K562 (cell line): ENCODE measurements around the gene DNAAF1. TPM values are rescaled to one million over a fixed set of nuclear protein-coding genes. Genes with fewer than 3 reads are reported as not detected.

Source experiments
- ATAC-seq: fragments of 200-7000 bp; cut with Tn5 transposase; 3 replicates; pipeline ENCODE4 v1.9.1; 2020; ENCODE audit warnings: moderate library complexity
- BruUV-seq: library from RNA; stranded (reverse); fragments of 400-500 nt; replicated peaks from 2 replicates; lab custom pipeline; 2021; lab: Mats Ljungman, UMichigan
- CTCF ChIA-PET: fragments of 300-600 bp; formaldehyde crosslinking; extraction: SDS; loops from one replicate; lab custom pipeline; 2021; ENCODE audit warnings: low intra/inter-chr PET ratio; lab: Yijun Ruan, JAX
- POLR2A ChIA-PET: fragments of 300-600, 350-650 bp; sonication (Branson Sonifier 250); formaldehyde crosslinking; extraction: SDS; loops from one replicate; lab custom pipeline; 2021; ENCODE audit warnings: antibody characterized with exemption, inconsistent platforms; lab: Yijun Ruan, JAX
- DNase-seq, 4 experiments: peaks; one replicate each; pipeline versions ENCODE4 v3.0.0 to v3.0.0-alpha.2; 2011 to 2018; ENCODE audit warnings: low spot score in 3 of 4, mixed read lengths in 3 of 4; ENCODE audit errors: extremely low read depth in 1 of 4
- FAIRE-seq: peaks from 2 replicates; lab custom pipeline; 2011; peaks lifted over from hg19 to GRCh38; lab: Jason Lieb, UNC
- H2AFZ ChIP-seq: 2 replicates; pipeline ENCODE4 v1.6.0; 2011; ENCODE audit warnings: low read depth, low read length, control low read depth, inconsistent platforms
- H3K27ac ChIP-seq: fragments of 200-600 bp; 3 replicates; pipeline ENCODE4 v1.8.0; 2011; ENCODE audit warnings: low read depth, mild to moderate bottlenecking, control low read depth, inconsistent platforms, low read length, moderate library complexity, mixed read lengths; ENCODE audit errors: extremely low read depth
- H3K27me3 ChIP-seq, 2 experiments: fragments of 300-600 bp in 1 of 2; 2 replicates in 1 of 2; 3 replicates in 1 of 2; pipeline versions ENCODE4 v1.6.0 to v1.8.0; 2011; ENCODE audit warnings: inconsistent platforms in 2 of 2, low read length in 2 of 2, mild to moderate bottlenecking in 1 of 2, mixed read lengths in 1 of 2, moderate library complexity in 1 of 2; ENCODE audit not compliant: control insufficient read depth in 2 of 2, insufficient read depth in 2 of 2
- H3K36me3 ChIP-seq: fragments of 300-600 bp; 3 replicates; pipeline ENCODE4 v1.8.0; 2011; ENCODE audit warnings: mild to moderate bottlenecking, low read length, inconsistent platforms; ENCODE audit not compliant: control insufficient read depth, insufficient read depth
- H3K4me1 ChIP-seq, 2 experiments: fragments of 200-600 bp in 1 of 2; replicated peaks in 1 of 2; 2 replicates in 1 of 2; 3 replicates in 1 of 2; pipeline versions ENCODE4 v1.5.1 to v1.8.0; 2011; ENCODE audit warnings: inconsistent platforms in 2 of 2, low read length in 2 of 2, mild to moderate bottlenecking in 1 of 2, mixed read lengths in 1 of 2, moderate library complexity in 1 of 2; ENCODE audit not compliant: control insufficient read depth in 2 of 2, insufficient read depth in 2 of 2
- H3K4me2 ChIP-seq: 2 replicates; pipeline ENCODE4 v1.6.1; 2011; ENCODE audit warnings: low read length, control low read depth, inconsistent platforms, mixed read lengths; ENCODE audit not compliant: insufficient read depth
- H3K4me3 ChIP-seq: fragments of 200-600 bp; sonication (generic), shearing (Covaris generic); 2 replicates; pipeline ENCODE4 v1.5.1; 2016; ENCODE audit warnings: control low read depth, inconsistent platforms
- H3K79me2 ChIP-seq: fragments of 200-600 bp; 3 replicates; pipeline ENCODE4 v1.8.0; 2011; ENCODE audit warnings: low read length, inconsistent platforms; ENCODE audit not compliant: control insufficient read depth, insufficient read depth
- H3K9ac ChIP-seq, 2 experiments: 2 replicates each; pipeline versions ENCODE4 v1.6.0 to v1.6.1; 2011; ENCODE audit warnings: low read depth in 2 of 2, low read length in 2 of 2, control low read depth in 1 of 2, inconsistent platforms in 1 of 2, mild to moderate bottlenecking in 1 of 2, mixed read lengths in 1 of 2; ENCODE audit not compliant: insufficient read depth in 1 of 2
- H3K9me1 ChIP-seq: one replicate; pipeline ENCODE4 v1.6.0; 2011; ENCODE audit warnings: inconsistent platforms, mild to moderate bottlenecking, low read length, moderate library complexity; ENCODE audit not compliant: control insufficient read depth, insufficient read depth
- H3K9me3 ChIP-seq: replicated peaks from 2 replicates; pipeline ENCODE4 v1.5.1; 2011; ENCODE audit warnings: low read depth, low read length, inconsistent platforms; ENCODE audit not compliant: control insufficient read depth, insufficient read depth
- H4K20me1 ChIP-seq: replicated peaks from 2 replicates; pipeline ENCODE4 v1.6.1; 2011; ENCODE audit warnings: low read length, inconsistent platforms, mixed read lengths; ENCODE audit not compliant: control insufficient read depth, insufficient read depth
- BCOR ChIP-seq: fragments of 450-650 bp; IDR thresholded peaks from 2 replicates; pipeline ENCODE4 v1.6.1; 2016
- KDM4B ChIP-seq, 2 experiments: fragments of 450-650 bp in 1 of 2; sonication (generic) in 1 of 2; IDR thresholded peaks; 2 replicates each; pipeline ENCODE4 v1.6.1; 2016 to 2017; ENCODE audit warnings: borderline replicate concordance in 2 of 2, antibody characterized with exemption in 1 of 2, low read depth in 1 of 2, mild to moderate bottlenecking in 1 of 2
- NFATC3 ChIP-seq: fragments of 450-650 bp; IDR thresholded peaks from 2 replicates; pipeline ENCODE4 v1.6.1; 2017; ENCODE audit warnings: mild to moderate bottlenecking
- ZNF146 ChIP-seq: IDR thresholded peaks from one replicate; pipeline ENCODE4 v1.6.1; 2018; ENCODE audit warnings: missing compliant biosample characterization; ENCODE audit not compliant: unreplicated experiment
- ZNF197 ChIP-seq: fragments of 200-800 bp; sonication (Bioruptor generic); IDR thresholded peaks from 2 replicates; pipeline ENCODE4 v1.6.1; 2016; ENCODE audit warnings: low read depth, missing genetic modification characterization, missing compliant biosample characterization
- ZNF24 ChIP-seq: fragments of 450-650 bp; IDR thresholded peaks from 2 replicates; pipeline ENCODE4 v1.6.1; 2016
- ZNF316 ChIP-seq: fragments of 450-650 bp; IDR thresholded peaks from 2 replicates; pipeline ENCODE4 v1.6.1; 2016
- ZNF766 ChIP-seq: fragments of 200-800 bp; sonication (Bioruptor generic); conservative IDR thresholded peaks from 2 replicates; pipeline ENCODE4 v1.6.1; 2016; ENCODE audit warnings: missing genetic modification characterization, missing compliant biosample characterization
- WGBS: fragments of 100-300 bp; shearing (Covaris generic); methylation state at CpG from one replicate; pipeline ENCODE4 v1.1.6; 2016; ENCODE audit warnings: low coverage, mixed read lengths; ENCODE audit not compliant: insufficient coverage; ENCODE audit errors: missing lambda C conversion rate; 5-methylcytosine and 5-hydroxymethylcytosine counted together
- in situ Hi-C: fragments of 300-500 bp; cut with MboI; formaldehyde crosslinking; loops from 4 replicates; pipeline ENCODE4 v1.15.0; 2018; ENCODE audit warnings: inconsistent platforms, mixed read lengths
- intact Hi-C: fragments of 100-400 bp; cut with micrococcal nuclease; formaldehyde crosslinking; loops from 2 replicates; pipeline ENCODE4 v1.14.2; 2022
- polyA plus RNA-seq, 8 experiments: library from polyadenylated mRNA; depleted of rRNA in 4 of 8; stranded (reverse) in 5 of 8; unstranded in 3 of 8; fragments of >200 nt; fragmentation: Nextera tagmentation in 2 of 8; fragmentation: Illumina TruSeq in 1 of 8; extraction: Ambion mirVana in 2 of 8; extraction: Trizol in 1 of 8; gene quantifications; 2 replicates each; pipeline versions ENCODE4 v1.2.1 to v1.2.3, GENCODE V29; 2011 to 2014; ENCODE audit warnings: inconsistent platforms in 1 of 8, missing spikeins in 1 of 8
- total RNA-seq, 7 experiments: library from RNA; depleted of rRNA in 6 of 7; stranded (reverse); fragments of >200 nt in 6 of 7; fragmentation: Illumina TruSeq in 2 of 7; extraction: Trizol in 2 of 7; gene quantifications; 2 replicates each; pipeline versions ENCODE4 v1.2.1 to v1.2.3, GENCODE V29; 2011 to 2021; ENCODE audit warnings: low replicate concordance in 1 of 7

Gene DNAAF1
- total and polyA plus RNA-seq, 9 of the 15 experiments (the other 6 are each of a cell fraction or from before 2014, with no cell fraction given): 0.01 TPM; not detected in 8

DNA sequence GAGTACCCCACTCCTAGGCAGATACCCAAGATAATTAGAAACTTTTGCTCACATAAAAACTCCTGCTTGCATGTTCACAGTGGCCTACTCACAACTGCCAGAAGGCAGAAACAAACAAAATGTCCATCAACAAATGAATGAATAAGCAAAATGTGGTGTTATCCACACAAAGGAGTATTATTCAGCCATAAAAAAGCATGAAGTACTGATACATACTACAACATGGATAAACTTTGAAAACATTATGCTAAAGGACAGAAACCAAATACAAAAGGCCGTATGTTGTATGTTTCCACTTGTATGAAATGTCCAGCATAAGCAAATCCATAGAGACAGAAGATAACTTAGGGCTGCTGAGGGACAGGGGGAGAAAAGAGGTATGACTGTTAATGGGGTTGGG is 2.0 kb upstream of the DNAAF1 start:
- POLR2A ChIA-PET: interaction anchor here (0.6 to 0.9 kb wide), 3 partner anchors 8 to 12 kb away, joined by 3 read pairs; no protein-coding TSS in a partner anchor
- ATAC-seq (no peak), DNase-seq (no peak), FAIRE-seq (no peak)
- Histone ChIP-seq H3K9me3 (no peaks in the 10 kb centered on the region), H3K4me1 (peaks cover 20 to 30% of the 10 kb centered on the region in 2 experiments), H3K9me1 (no peaks in the 10 kb centered on the region), H3K27ac (no peak overlapping the region), H3K27me3 (peaks cover 0 to 9% of the 10 kb centered on the region in 2 experiments; a peak in 3 of 5 replicates), H3K9ac (no peak overlapping the region), H3K4me3 (no peak overlapping the region), H2AFZ (no peak overlapping the region), H3K4me2 (no peak overlapping the region), H3K36me3 (no peaks in the 10 kb centered on the region), H3K79me2 (peaks cover 47% of the 10 kb centered on the region), H4K20me1 (no peaks in the 10 kb centered on the region)
- CTCF ChIA-PET: no interaction called here
- 0 out of 2 replicates have a peak, but pooled peaks have one; percentile 13 for TF ChIP-seq NFATC3
- no peak for TF ChIP-seq KDM4B (IDR thresholded peaks at IDR 0.05; ENCODE audit: borderline replicate concordance in 2 of 2, low read depth in 1 of 2)
- TF ChIP-seq ZNF766 (CRISPR knock-in tag): no peak
- peak; percentile 93 for TF ChIP-seq ZNF146 (CRISPR knock-in tag)
- TF ChIP-seq ZNF24: peak; percentile 87
- no peak for TF ChIP-seq ZNF197
- TF ChIP-seq BCOR: peak; percentile 58; the same call in 1 of the 2 replicates
- TF ChIP-seq ZNF316: peak; percentile 55
- in situ Hi-C loops (no loop called here), intact Hi-C loops (no loop called here)
- 93% methylated on average over 1 of the region's 1 CpG for WGBS
- no TSS peak for BruUV-seq
